ENCODE data around the gene ABCG1. TPM values are rescaled to one million over a fixed set of nuclear protein-coding genes. Genes with fewer than 3 reads are reported as not detected.
A peak's percentile ranks its signal among the peaks of the same experiment; 100 is the strongest.

ABCG1 gene
- total RNA-seq, 1 donor from 2014 or later, result 1.9 TPM

- no peak for DNase-seq (ENCODE audit: low spot score)
- Histone ChIP-seq H3K4me1 (no peaks in the 10 kb centered on the region), H3K9me3 (ENCODE audit: low read depth) (no peaks in the 10 kb centered on the region), H3K27me3 (no peaks in the 10 kb centered on the region), H3K36me3 (no peaks in the 10 kb centered on the region), H3K79me2 (ENCODE audit: low read depth) (no peaks in the 10 kb centered on the region), H3K9ac (no peak overlapping the region), H2AFZ (replicated peaks) (no peak overlapping the region), H3F3A (ENCODE audit: low read depth) (no peaks in the 10 kb centered on the region), H3K27ac (no peak overlapping the region), H3K4me2 (no peak overlapping the region), H4K20me1 (ENCODE audit: low read depth) (no peaks in the 10 kb centered on the region), H3K4me3 (no peak overlapping the region)
- H3K27ac Mint-ChIP-seq, result no peak overlapping the region
- no peak overlapping the region for H3K4me3 Mint-ChIP-seq
- H3K9me3 Mint-ChIP-seq, result no peaks in the 10 kb centered on the region
- H3K27me3 Mint-ChIP-seq (ENCODE audit: insufficient read depth, low read depth), result peaks cover 5% of the 10 kb centered on the region
- TF ChIP-seq CTCF (IDR thresholded peaks at IDR 0.05), result no peak
- TF ChIP-seq EZH2 (IDR thresholded peaks at IDR 0.05), result no peak
- no peak for TF ChIP-seq EZH2phosphoT487 (IDR thresholded peaks at IDR 0.05)
- H3K36me3 Mint-ChIP-seq, result no peaks in the 10 kb centered on the region
- H3K4me1 Mint-ChIP-seq, result peaks cover 25% of the 10 kb centered on the region
These were observed 24.1 kb upstream of the ABCG1 start for GRCh38 chr21:42194863-42195262.

- H3K4me2 ChIP-seq, result no peak overlapping the region
- DNase-seq (ENCODE audit: low spot score), result no peak
- H3K27me3 ChIP-seq, result no peaks in the 10 kb centered on the region
- Mint-ChIP-seq H3K4me1 (peaks cover 25% of the 10 kb centered on the region), H3K9me3 (no peaks in the 10 kb centered on the region), H3K27me3 (ENCODE audit: insufficient read depth, low read depth) (peaks cover 5% of the 10 kb centered on the region), H3K4me3 (no peak overlapping the region), H3K27ac (no peak overlapping the region), H3K36me3 (no peaks in the 10 kb centered on the region)
- no peak overlapping the region for H3K4me3 ChIP-seq
- no peaks in the 10 kb centered on the region for H3K36me3 ChIP-seq
- H4K20me1 ChIP-seq (ENCODE audit: low read depth), result no peaks in the 10 kb centered on the region
- no peaks in the 10 kb centered on the region for H3K9me3 ChIP-seq (ENCODE audit: low read depth)
- no peak overlapping the region for H3K9ac ChIP-seq
- H2AFZ ChIP-seq (replicated peaks), result no peak overlapping the region
- no peak overlapping the region for H3K27ac ChIP-seq
- no peaks in the 10 kb centered on the region for H3K79me2 ChIP-seq (ENCODE audit: low read depth)
- H3K4me1 ChIP-seq, result no peaks in the 10 kb centered on the region
- H3F3A ChIP-seq (ENCODE audit: low read depth), result no peaks in the 10 kb centered on the region
- no peak for TF ChIP-seq CTCF (IDR thresholded peaks at IDR 0.05)
- TF ChIP-seq EZH2 (IDR thresholded peaks at IDR 0.05), result no peak
- no peak for TF ChIP-seq EZH2phosphoT487 (IDR thresholded peaks at IDR 0.05)
These were observed 23.4 kb upstream of the ABCG1 start for GRCh38 chr21:42195378-42196031.

GRCh38 chr21:42198929-42199867, 19.7 kb upstream of the ABCG1 start:
- H3K9ac ChIP-seq, result no peak overlapping the region
- H4K20me1 ChIP-seq (ENCODE audit: low read depth), result no peaks in the 10 kb centered on the region
- no peak overlapping the region for H3K4me3 ChIP-seq
- no peaks in the 10 kb centered on the region for H3K36me3 Mint-ChIP-seq
- peak overlapping the region; percentile 53 for H3K27ac Mint-ChIP-seq
- TF ChIP-seq CTCF (IDR thresholded peaks at IDR 0.05), result no peak
- TF ChIP-seq EZH2 (IDR thresholded peaks at IDR 0.05), result no peak
- TF ChIP-seq EZH2phosphoT487 (IDR thresholded peaks at IDR 0.05), result no peak
- H3K4me2 ChIP-seq, result no peak overlapping the region
- peaks cover 10% of the 10 kb centered on the region for H3K27me3 Mint-ChIP-seq (ENCODE audit: insufficient read depth, low read depth)
- no peaks in the 10 kb centered on the region for H3K9me3 Mint-ChIP-seq
- DNase-seq (ENCODE audit: low spot score), result no peak
- H2AFZ ChIP-seq (replicated peaks), result no peak overlapping the region
- no peaks in the 10 kb centered on the region for H3K27me3 ChIP-seq
- no peaks in the 10 kb centered on the region for H3K4me1 ChIP-seq
- no peak overlapping the region for H3K27ac ChIP-seq
- peaks cover 17% of the 10 kb centered on the region for H3K4me1 Mint-ChIP-seq
- H3K9me3 ChIP-seq (ENCODE audit: low read depth), result no peaks in the 10 kb centered on the region
- no peaks in the 10 kb centered on the region for H3K36me3 ChIP-seq
- no peak overlapping the region for H3K4me3 Mint-ChIP-seq
- H3F3A ChIP-seq (ENCODE audit: low read depth), result no peaks in the 10 kb centered on the region
- no peaks in the 10 kb centered on the region for H3K79me2 ChIP-seq (ENCODE audit: low read depth)
